HG03520 (cell line): ENCODE measurements around the gene KLHL40.

Source experiments
- ATAC-seq: cut with Tn5 transposase; IDR thresholded peaks from one replicate; pipeline ENCODE4 v1.9.1; 2021; ENCODE audit warnings: mild to moderate bottlenecking, moderate library complexity; ENCODE audit not compliant: unreplicated experiment

KLHL40 gene

GRCh38 chr3:42688487-42689420 lies 3.4 kb downstream of the KLHL40 start:
- no peak for ATAC-seq

- no peak for ATAC-seq
These were observed 4.2 kb downstream of the KLHL40 start for GRCh38 chr3:42689421-42690014.

- no peak for ATAC-seq
These were observed 4.9 kb downstream of the KLHL40 start for GRCh38 chr3:42690191-42690590.

- no peak for ATAC-seq
These were observed 5.7 kb downstream of the KLHL40 start for GRCh38 chr3:42690766-42691680.

GRCh38 chr3:42691816-42692666 lies 6.7 kb downstream of the KLHL40 start:
- ATAC-seq, result no peak

GRCh38 chr3:42692667-42693529 lies 7.6 kb downstream of the KLHL40 start:
- ATAC-seq, result no peak

GRCh38 chr3:42693530-42693930 lies 8.2 kb downstream of the KLHL40 start:
- ATAC-seq, result no peak

GRCh38 chr3:42694366-42694765 lies 9.0 kb downstream of the KLHL40 start:
- ATAC-seq, result no peak

GRCh38 chr3:42696356-42697288 lies 11.3 kb downstream of the KLHL40 start:
- no peak for ATAC-seq

- ATAC-seq, result no peak
These were observed 12.1 kb downstream of the KLHL40 start for GRCh38 chr3:42697289-42698051.

- no peak for ATAC-seq
These were observed 13.0 kb downstream of the KLHL40 start for GRCh38 chr3:42698216-42698910.

- ATAC-seq, result no peak
These were observed 13.5 kb downstream of the KLHL40 start for GRCh38 chr3:42698911-42699230.

GRCh38 chr3:42699511-42699971 lies 14.2 kb downstream of the KLHL40 start:
- no peak for ATAC-seq

GRCh38 chr3:42700366-42701288 lies 15.3 kb downstream of the KLHL40 start:
- no peak for ATAC-seq

GRCh38 chr3:42701371-42702065 lies 16.2 kb downstream of the KLHL40 start:
- ATAC-seq, result no peak
